NCI-H345 treated with DMSO at 0.1 percent for 48 hours (cell line): ENCODE results near the gene HSPBAP1.
"Not testable (repeated sequence)": the region's sequence is repeated elsewhere in the genome, so short reads cannot be mapped to it uniquely, and the experiment has no call there.

Source experiments
- DNase-seq: peaks from one replicate; lab custom pipeline; 2025; ENCODE audit not compliant: unreplicated experiment; lab: John Stamatoyannopoulos, UW

HSPBAP1 gene

DNA sequence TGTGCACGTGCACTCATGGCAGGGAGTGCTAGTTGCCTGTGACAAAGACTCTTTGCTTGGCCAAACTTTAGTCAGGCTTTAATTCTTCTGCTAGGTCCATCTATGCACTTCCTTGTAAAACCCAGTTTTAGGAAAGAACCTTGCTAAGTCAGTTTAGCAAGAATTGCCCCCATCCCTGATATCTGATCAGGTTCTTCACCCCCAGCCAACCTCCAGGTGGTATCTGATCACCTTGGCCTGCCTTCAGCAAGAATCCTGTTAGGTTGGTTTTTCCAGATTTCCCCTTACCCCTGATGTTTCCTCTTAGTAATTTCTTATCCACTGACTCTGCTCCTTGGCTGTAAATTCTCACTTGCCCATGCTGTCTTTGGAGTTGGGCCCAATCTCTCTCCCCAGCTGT, 8.4 kb downstream of the HSPBAP1 start:
- no peak for DNase-seq

- DNase-seq, result no peak
Observed at GRCh38 chr3:122784436-122784835, 9.2 kb downstream of the HSPBAP1 start.

DNA sequence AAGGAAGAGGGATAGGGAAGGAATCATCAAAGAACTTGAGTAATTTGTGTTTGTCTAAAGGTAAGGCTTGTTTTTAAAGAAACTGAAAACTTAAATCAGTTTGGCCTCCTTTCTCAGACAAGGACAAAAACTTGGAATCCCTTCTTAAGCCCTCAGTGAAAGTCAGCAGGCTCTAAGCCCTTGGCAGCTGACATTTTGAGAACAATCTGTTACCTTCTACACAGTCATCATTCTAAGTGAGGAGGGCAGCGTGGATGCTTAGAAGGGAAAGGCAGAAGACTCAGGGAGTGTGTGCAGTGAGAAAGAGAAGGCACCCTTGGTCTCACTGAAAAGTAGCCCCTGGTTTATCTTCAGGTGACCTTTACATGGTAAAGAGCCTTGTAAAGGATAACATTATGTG, 10.8 kb downstream of the HSPBAP1 start:
- no peak for DNase-seq

DNA sequence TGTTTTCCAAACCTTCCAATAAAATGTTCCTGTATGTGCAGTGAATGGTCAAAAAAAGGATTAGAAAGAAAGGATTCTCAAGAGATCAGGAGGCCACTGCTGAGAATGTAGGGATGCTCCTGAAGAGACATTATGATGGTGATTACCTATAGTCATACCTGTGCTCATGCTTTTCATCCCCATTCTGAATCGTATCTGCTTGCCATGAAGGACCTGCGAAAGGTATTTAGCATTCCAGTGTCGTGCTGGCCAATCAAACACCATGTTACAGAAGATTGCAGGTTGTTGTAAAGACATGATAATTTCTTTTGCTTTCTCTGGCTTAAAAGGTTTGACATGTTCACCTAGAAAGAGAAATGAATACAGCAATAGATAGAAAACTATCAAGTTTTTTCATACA, 16.1 kb downstream of the HSPBAP1 start:
- DNase-seq, result no peak

- DNase-seq, result no peak
Observed at GRCh38 chr3:122776675-122777468, 16.8 kb downstream of the HSPBAP1 start.

GRCh38 chr3:122774564-122774963, 19.1 kb downstream of the HSPBAP1 start:
- no peak for DNase-seq

GRCh38 chr3:122773944-122774509, 19.6 kb downstream of the HSPBAP1 start:
- no peak for DNase-seq

- no peak for DNase-seq
Observed at GRCh38 chr3:122772827-122773226, 20.8 kb downstream of the HSPBAP1 start.

DNA sequence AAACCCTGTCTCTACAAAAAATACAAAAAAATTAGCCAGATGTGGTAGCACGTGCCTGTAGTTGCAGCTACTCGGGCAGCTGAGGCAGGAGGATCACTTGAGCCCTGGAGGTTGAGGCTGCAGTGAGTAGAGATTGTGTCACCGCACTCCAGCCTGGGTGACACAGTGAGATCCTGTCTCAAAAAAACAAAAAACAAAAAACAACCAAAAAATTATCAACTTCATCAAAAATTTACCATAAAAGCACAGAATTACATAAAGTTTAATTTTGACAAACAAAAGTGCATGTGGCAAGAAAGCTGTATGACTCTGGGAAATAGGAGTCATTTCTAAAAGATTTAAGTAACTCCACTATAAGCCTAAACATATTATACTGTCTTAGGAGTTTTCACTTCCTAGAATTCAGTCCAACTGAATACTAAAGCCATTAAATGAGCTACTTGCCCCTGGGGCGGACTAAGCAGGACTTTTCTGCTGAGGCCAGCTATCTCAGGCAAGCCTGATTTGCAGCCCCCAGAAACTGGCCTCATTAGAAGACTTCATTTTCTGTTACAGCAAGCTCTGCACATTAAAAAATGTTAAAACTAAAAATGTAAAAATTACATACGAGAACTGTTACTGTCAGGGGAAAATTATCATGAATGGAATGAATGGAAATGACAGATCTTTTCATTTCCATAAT, 23.0 kb downstream of the HSPBAP1 start:
- no peak for DNase-seq

GRCh38 chr3:122767540-122768372, 25.9 kb downstream of the HSPBAP1 start:
- DNase-seq, result no peak

- DNase-seq, result no peak
Observed at GRCh38 chr3:122766430-122766829, 27.2 kb downstream of the HSPBAP1 start.

DNA sequence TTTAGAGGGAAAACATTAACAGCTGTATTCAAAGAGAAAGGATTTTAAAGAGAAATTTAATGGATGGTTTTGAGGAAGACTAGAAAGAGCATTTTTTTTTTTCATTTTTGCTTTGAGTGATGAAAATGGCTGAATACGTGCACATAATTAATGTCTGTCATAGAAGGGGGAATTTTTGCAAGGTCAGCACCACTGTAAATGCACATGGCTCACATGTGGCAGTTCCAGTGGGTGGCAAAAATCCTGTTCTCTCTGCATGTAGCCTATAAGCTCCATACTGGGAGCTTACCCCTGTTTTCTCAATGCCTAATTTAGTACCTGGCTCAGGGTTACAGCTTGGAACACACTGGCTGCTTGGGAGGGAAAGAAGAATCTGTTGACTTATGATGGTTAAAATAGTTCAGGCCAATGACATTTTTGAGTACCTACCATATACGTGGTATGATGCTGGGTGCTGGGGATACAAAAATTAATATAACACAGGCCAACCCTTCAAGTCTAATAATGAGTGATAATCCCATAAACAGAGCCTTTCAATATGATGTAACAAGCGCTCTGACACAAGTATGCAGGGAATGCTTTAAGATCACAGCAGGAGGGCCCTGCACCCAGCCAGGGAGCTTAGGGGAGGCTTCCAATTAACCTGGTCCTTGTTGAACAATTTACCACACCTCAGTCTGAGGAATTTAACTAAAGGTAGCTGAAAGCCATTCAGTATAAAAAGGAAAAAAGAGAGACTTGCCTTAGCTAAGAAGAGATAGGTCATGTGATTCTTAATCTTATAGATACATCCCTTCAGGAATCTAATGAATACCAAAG, 33.0 kb downstream of the HSPBAP1 start:
- DNase-seq, result no peak

GRCh38 chr3:122758877-122759560, 34.6 kb downstream of the HSPBAP1 start:
- DNase-seq, result no peak

- DNase-seq, result no peak
Observed at GRCh38 chr3:122755491-122755890, 38.1 kb downstream of the HSPBAP1 start.

DNA sequence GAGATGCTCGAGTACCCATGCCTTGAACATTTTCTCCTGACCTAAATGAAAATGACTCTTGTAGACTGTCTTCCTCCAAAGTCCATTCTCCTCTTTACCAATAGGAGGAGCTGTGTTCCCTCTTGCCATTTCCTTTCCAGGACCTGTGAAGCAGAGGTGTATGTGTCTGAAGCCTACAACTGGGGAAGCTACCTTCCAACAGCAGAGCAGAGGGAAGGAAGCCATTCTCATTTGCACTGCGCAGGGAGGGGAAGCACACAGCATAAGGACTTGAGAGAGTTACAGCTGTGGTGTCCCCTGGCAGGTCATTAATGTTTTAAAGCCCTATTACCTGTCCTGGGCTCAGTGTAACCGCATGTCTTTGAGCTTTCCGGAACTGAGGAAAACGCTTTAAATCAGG, 38.7 kb downstream of the HSPBAP1 start:
- no peak for DNase-seq

GRCh38 chr3:122748347-122748746, 45.3 kb downstream of the HSPBAP1 start:
- no peak for DNase-seq

DNA sequence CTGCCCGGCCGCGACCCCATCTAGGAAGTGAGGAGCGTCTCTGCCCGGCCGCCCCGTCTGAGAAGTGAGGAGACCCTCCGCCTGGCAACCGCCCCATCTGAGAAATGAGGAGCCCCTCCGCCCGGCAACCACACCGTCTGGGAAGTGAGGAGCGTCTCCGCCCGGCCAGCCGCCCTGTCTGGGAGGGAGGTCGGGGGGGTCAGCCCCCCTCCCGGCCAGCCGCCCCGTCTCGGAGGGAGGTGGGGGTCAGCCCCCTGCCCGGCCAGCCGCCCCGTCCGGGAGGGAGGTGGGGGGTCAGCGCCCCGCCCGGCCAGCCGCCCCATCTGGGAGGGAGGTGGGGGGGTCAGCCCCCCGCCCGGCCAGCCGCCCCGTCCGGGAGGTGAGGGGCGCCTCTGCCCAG, 46.3 kb downstream of the HSPBAP1 start:
- not testable (repeated sequence) for DNase-seq

DNA sequence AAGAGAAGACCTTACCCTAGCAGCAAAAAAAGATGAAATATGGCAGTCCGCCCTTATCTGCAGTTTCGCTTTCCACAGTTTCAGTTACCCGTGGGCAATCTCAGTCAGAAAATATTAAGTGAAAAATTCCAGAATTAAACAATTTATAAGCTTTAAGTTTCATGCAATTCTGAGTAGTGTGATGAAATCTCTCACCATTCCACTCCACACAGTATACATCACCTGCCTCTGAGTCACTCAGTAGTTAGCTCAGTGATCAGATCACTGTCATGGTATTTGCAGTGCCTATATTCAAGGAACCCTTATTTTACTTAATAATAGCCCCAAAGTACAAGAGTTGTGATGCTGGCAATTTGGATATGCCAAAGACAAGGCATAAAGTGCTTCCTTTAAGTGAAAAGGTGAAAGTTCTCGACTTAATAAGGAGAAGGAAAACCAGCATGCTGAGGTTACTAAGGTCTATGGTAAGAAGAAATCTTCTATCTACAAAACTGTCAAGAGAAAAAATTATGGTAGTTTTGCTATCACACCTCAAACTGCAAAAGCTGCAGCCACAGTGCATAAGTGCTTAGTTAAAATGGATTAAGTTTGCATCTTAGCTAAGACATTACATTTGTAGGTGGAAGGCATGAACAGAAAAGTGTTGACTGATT, 48.1 kb downstream of the HSPBAP1 start:
- DNase-seq, result no peak

DNA sequence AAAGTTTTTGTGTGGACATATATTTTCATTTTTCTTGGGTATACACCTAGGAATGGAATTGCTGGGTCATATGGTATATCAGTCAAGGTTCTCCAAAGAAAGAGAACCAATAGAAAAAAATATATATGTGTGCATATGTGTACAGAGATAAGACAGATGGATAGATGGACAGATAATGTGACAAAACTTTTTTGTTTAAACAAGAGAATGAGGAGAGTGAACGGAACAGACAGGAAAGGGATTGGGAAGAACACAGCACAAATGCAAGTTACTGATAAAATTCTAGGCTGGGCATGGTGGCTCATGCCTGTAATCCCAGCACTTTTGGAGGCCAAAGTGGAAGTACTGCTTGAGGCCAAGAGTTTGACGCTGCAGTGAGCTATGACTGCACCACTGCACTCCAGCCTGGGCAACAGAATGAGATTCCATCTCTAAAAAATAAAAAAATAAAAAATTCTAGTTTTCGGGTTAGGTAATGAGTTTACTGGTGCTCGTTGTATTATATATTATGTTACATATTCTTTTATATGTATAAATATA, 50.0 kb downstream of the HSPBAP1 start:
- no peak for DNase-seq
